AG09309 (cell line): ENCODE measurements around the gene PSORS1C2.

Experiments used
- DNase-seq: peaks from one replicate; pipeline ENCODE4 v3.0.0-alpha.2; 2010; ENCODE audit warnings: low read depth
- H3K4me3 ChIP-seq: 2 replicates; pipeline ENCODE4 v1.5.1; 2011; ENCODE audit warnings: mild to moderate bottlenecking, low read depth, low read length, moderate library complexity; ENCODE audit not compliant: control insufficient read depth
- TF ChIP-seq, protein P1 (sequence below): IDR thresholded peaks from 2 replicates; pipeline ENCODE4 v1.5.1; 2011; ENCODE audit warnings: mild to moderate bottlenecking, low read depth, low read length, inconsistent platforms; ENCODE audit not compliant: insufficient read depth, control insufficient read depth; ENCODE audit errors: missing control alignments

PSORS1C2 gene

DNA sequence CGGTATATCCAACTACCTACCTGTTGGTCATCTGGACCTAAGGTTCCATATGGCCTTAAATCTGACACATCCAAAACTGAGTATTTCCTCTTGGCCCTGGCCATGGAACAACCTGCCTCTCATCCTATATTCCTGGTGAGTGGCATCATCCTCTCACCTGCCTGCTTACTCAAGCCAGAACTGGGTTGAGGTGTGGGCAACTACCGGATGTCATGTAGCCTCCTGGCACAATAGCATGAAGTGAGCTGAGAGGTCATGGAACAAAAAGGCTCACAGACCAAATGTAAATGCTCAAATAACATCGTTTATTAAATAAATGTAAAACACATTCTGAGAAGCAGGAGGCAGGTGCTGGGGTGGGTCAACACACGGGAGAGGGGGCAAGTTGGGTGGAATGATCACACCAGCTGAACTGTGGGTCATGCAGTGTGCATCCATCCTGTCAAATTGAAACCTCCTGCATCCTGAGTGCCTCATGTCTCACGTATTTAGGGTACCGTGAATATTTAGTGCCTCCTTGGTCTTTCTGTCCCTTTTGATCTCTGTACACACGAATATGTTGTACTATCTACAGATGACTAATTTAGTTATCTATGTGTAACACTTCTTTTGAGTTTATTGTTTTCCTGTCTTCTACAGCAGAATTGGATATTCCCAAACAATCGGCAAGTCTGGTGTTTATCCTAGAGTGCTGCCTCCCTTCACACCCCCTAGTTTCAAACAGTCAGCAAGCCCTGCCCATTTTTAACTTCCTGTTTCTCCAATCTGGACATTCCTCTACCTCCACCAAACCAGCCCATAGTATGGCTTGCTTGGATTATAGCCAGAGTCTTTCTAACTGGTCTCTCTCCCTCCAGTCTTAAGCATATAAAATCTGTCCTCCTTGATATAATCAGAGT is 39.5 kb upstream of the PSORS1C2 start:
- TF ChIP-seq, protein P1, sequence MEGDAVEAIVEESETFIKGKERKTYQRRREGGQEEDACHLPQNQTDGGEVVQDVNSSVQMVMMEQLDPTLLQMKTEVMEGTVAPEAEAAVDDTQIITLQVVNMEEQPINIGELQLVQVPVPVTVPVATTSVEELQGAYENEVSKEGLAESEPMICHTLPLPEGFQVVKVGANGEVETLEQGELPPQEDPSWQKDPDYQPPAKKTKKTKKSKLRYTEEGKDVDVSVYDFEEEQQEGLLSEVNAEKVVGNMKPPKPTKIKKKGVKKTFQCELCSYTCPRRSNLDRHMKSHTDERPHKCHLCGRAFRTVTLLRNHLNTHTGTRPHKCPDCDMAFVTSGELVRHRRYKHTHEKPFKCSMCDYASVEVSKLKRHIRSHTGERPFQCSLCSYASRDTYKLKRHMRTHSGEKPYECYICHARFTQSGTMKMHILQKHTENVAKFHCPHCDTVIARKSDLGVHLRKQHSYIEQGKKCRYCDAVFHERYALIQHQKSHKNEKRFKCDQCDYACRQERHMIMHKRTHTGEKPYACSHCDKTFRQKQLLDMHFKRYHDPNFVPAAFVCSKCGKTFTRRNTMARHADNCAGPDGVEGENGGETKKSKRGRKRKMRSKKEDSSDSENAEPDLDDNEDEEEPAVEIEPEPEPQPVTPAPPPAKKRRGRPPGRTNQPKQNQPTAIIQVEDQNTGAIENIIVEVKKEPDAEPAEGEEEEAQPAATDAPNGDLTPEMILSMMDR, result no peak
- H3K4me3 ChIP-seq, result no peak overlapping the region
- no peak for DNase-seq

DNA sequence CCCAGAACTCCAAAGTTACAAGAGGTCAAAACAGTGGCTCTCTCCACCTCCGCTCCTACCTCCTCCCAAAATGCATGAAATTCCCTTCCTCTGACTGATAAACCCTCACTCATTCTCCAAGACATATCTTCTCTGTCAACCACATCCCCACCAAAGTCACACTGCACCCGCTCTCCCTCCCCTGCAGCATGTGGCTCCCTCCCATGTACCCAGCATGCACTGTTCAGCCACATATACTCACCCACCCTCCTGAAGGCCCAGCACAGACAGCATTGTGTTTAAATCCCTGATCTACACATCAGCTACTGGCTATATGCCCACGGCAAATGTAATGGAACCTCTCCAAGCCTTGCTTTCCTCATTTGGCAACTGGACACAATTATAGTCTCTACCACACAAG is 37.1 kb upstream of the PSORS1C2 start:
- no peak for DNase-seq
- no peak overlapping the region for H3K4me3 ChIP-seq
- TF ChIP-seq, protein P1, result no peak

DNA sequence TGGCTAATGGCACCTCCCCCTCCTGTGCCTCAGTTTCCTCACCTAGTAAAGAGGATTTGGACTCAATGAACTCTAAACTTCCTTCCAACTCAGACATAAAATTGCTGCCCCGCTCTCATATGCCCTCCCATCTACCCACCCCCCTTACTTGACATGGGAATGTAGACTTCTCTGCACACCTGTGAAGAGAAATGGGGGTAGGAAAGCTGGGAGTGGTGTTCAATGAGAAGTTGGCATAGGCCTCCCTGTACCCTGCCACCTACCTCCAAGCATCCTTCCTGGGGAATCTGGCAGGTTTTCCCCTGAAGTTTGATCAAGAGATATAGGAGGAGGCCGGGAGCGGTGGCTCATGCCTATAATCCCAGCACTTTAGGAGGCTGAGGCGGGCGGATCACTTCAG is 35.5 kb upstream of the PSORS1C2 start:
- DNase-seq, result no peak
- no peak overlapping the region for H3K4me3 ChIP-seq
- TF ChIP-seq, protein P1, result no peak

DNA sequence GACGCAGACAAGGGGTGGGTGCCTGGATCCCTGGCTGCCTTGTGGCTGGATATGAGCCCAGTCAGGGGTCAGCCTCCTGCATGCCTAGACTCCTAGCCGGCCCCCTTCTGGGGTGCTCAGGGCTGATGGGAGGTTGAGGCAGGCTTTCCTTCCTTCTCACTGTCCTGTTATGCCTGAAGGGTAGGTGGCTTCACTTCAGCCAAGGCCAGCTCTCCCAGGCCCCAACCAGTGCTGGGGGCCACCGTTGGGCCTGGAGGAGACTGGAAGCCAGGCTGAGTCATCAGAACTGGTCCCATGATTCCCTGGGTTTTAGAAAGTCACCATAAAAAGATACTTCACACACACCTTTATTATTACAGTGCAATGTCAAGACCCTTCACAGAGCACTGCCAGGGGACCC is 34.5 kb upstream of the PSORS1C2 start:
- H3K4me3 ChIP-seq, result no peak overlapping the region
- DNase-seq, result no peak
- TF ChIP-seq, protein P1, result no peak

DNA sequence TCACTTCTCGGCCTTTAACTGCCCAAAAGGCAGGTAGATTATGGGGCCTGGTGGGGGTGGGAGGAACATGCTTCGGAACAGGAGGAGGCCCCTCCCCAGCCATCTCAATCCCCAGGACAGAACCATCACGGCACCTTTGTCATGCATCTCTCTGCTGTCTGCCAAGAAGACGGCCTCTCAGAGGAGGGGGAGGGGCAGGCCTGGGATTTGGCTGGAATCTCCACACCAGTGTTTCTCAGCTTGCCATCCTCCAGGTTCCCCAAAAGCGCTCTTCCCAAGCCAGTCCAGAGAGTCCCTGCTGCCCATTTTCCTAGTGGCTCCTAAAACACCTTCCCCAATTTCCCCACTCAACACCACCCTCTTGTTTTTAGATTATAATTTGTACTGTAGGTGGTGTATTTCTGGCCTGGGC is 34.1 kb upstream of the PSORS1C2 start:
- DNase-seq, result no peak
- TF ChIP-seq, protein P1, result no peak
- H3K4me3 ChIP-seq, result no peak overlapping the region

DNA sequence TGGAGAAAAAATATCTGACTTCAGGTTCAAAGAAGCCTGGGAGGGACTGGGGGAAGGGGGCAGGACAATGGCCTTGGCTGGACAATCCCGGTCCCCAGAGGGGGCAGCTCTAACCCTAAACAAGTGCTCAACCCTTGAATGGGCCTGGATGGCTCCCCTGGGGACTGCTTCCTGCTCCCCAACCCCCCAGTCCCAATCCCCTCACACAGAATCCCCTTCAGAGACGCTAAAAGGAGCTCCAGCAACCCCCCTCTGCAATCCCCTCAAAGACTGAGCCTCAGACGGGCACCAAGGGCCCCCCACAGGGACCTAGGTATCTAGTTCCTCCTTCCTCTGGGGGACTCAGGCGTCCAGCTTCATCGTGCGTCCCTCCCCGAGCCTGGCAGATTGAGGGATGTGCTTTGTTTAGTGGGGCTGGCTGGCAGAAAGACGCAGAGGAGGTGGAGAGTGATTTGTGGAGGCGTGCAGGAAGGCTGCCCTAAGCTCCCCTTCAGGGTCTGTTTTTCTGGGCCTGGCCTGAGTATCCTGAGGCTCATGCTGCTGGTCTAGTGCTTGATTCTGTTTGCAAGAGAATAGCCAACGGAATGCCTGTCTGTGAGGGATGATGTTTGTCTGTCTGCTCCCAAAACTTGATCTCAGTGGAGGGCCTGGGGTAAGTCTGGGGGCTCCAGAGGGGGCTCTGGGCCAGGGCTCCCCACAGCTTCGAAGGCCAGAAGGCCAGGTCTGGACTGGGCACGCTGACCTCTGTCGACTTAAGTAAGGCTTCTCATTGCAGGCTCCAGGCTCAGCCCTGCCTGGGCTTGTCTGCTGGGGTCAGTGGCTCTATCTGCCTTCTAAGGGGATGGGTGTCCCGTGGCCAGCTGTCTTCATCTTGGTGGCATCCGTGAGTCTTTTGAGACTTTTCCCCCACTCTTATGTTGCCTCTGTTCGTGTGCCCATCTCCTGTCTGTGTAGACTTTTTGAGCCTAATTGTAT is 33.4 kb upstream of the PSORS1C2 start:
- TF ChIP-seq, protein P1, result no peak
- H3K4me3 ChIP-seq, result no peak overlapping the region
- no peak for DNase-seq
